Ectodermal cell (in vitro differentiated cells): ENCODE data around the gene OPRL1.

Experiments
- H3K27ac ChIP-seq: 2 replicates; pipeline ENCODE4 v1.7.0; 2013; ENCODE audit warnings: mild to moderate bottlenecking, low read depth, low read length; ENCODE audit not compliant: insufficient read depth, poor library complexity, severe bottlenecking
- H3K27me3 ChIP-seq: 2 replicates; pipeline ENCODE4 v1.7.0; 2013; ENCODE audit warnings: mild to moderate bottlenecking, low read length; ENCODE audit not compliant: insufficient read depth, control insufficient read depth, poor library complexity, severe bottlenecking
- H3K36me3 ChIP-seq: one replicate; pipeline ENCODE4 v1.7.0; 2013; ENCODE audit warnings: low read length; ENCODE audit not compliant: control insufficient read depth, insufficient read depth
- H3K4me1 ChIP-seq: one replicate; pipeline ENCODE4 v1.7.0; 2013; ENCODE audit warnings: low read length; ENCODE audit not compliant: control insufficient read depth, insufficient read depth
- H3K4me3 ChIP-seq: 2 replicates; pipeline ENCODE4 v1.7.0; 2013; ENCODE audit warnings: low read depth, low read length, control low read depth; ENCODE audit not compliant: insufficient read depth
- H3K9me3 ChIP-seq: 2 replicates; pipeline ENCODE4 v1.7.0; 2013; ENCODE audit warnings: mild to moderate bottlenecking, low read length, moderate library complexity; ENCODE audit not compliant: control insufficient read depth
- WGBS, 2 experiments: methylation state at CpG; one replicate each; pipeline ENCODE4 v1.1.7; 2013; ENCODE audit warnings: missing lambda C conversion rate in 2 of 2; 5-methylcytosine and 5-hydroxymethylcytosine counted together

Gene OPRL1

DNA sequence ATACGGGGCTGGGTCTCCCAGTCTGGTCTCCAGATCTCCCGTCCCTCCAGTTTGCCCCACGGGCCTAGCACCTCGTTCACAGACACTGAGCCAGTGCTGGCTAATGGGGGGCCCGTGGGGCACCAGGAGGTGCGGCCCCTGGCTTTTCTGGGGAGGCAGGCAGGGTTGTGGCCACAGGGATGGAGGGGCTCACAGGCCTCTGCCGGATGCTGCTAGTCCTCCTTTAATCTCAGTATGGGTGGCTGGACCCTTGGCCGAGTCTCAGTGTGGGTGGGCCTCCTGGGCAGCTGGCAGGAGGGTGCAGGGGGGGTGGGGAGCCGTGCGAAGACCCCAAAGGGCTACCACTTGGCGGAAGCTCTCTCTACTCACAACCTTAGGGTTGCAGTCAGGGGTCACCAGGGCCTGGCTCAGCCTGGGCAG is 28.8 kb upstream of the OPRL1 start:
- no peaks in the 10 kb centered on the region for H3K36me3 ChIP-seq
- no peak overlapping the region for H3K27ac ChIP-seq
- peaks cover 64% of the 10 kb centered on the region for H3K27me3 ChIP-seq
- WGBS, 2 experiments = 93% methylated on average over 11 of the region's 11 CpGs
- H3K9me3 ChIP-seq = no peaks in the 10 kb centered on the region
- H3K4me1 ChIP-seq = peaks cover 13% of the 10 kb centered on the region
- H3K4me3 ChIP-seq = no peak overlapping the region

GRCh38 chr20:64051561-64052325 is 28.1 kb upstream of the OPRL1 start:
- no peaks in the 10 kb centered on the region for H3K36me3 ChIP-seq
- no peak overlapping the region for H3K4me3 ChIP-seq
- no peak overlapping the region for H3K27ac ChIP-seq
- no peaks in the 10 kb centered on the region for H3K9me3 ChIP-seq
- 91 to 93% methylated on average over 15 of the region's 15 CpGs for WGBS, 2 experiments
- H3K4me1 ChIP-seq = peaks cover 13% of the 10 kb centered on the region
- H3K27me3 ChIP-seq = peaks cover 57% of the 10 kb centered on the region

- H3K9me3 ChIP-seq = no peaks in the 10 kb centered on the region
- H3K36me3 ChIP-seq = no peaks in the 10 kb centered on the region
- no peak overlapping the region for H3K27ac ChIP-seq
- peaks cover 13% of the 10 kb centered on the region for H3K4me1 ChIP-seq
- H3K4me3 ChIP-seq = no peak overlapping the region
- H3K27me3 ChIP-seq = peaks cover 51% of the 10 kb centered on the region
- 89 to 91% methylated on average over 10 of the region's 10 CpGs for WGBS, 2 experiments
Measured at GRCh38 chr20:64052326-64052722, 27.6 kb upstream of the OPRL1 start.

DNA sequence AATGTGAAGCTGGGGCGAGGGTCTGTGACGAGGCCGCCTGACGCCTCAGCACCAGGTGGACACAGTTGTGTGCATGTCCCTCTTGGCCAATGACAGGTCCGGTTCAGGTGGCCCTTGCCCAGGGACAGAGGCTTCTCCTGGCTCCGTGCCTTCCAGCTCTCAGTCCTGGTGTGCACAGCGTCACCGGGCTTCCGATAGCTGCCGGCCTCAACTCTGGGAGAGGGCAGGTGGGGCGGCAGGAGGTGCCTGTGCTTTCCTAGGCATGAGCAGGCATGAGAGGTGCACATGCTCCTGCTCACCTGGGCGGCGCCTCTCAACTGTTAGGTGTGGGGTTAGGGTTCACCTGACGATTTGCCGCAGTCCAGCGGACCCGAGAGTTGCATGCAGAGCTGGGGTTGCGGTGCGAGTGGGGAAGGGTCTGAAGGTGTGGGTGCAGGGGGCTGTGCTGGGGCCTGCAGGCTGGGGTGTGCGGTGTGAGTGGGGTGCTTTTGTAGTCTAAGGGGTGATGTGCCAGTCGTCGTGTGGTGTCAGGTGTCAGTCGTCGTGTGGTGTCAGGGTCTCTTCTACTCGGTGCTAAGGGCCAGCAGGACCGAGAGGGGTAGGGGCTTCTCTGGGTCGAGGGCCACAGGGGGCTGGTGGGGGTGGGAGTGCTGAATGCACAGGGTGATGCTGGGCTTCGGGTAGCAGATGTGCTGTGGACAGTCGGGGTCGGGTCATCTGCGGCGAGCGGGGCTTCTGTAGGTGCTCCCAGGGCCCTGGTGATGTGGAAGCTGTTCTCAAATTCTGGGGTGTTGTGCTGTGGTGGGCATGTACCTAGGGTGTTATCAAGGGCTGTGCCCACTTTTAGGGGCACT is 26.7 kb upstream of the OPRL1 start:
- WGBS, 2 experiments = 88 to 89% methylated on average over 33 of the region's 33 CpGs
- H3K4me1 ChIP-seq = peaks cover 13% of the 10 kb centered on the region
- no peak overlapping the region for H3K4me3 ChIP-seq
- no peaks in the 10 kb centered on the region for H3K36me3 ChIP-seq
- H3K27ac ChIP-seq = no peak overlapping the region
- H3K9me3 ChIP-seq = no peaks in the 10 kb centered on the region
- peaks cover 42% of the 10 kb centered on the region for H3K27me3 ChIP-seq

GRCh38 chr20:64053841-64054661 is 25.8 kb upstream of the OPRL1 start:
- Histone ChIP-seq H3K27me3 (peaks cover 34% of the 10 kb centered on the region), H3K4me1 (peaks cover 13% of the 10 kb centered on the region), H3K27ac (no peak overlapping the region), H3K9me3 (no peaks in the 10 kb centered on the region), H3K4me3 (no peak overlapping the region), H3K36me3 (no peaks in the 10 kb centered on the region)
- 53 to 57% methylated on average over 17 of the region's 17 CpGs for WGBS, 2 experiments

DNA sequence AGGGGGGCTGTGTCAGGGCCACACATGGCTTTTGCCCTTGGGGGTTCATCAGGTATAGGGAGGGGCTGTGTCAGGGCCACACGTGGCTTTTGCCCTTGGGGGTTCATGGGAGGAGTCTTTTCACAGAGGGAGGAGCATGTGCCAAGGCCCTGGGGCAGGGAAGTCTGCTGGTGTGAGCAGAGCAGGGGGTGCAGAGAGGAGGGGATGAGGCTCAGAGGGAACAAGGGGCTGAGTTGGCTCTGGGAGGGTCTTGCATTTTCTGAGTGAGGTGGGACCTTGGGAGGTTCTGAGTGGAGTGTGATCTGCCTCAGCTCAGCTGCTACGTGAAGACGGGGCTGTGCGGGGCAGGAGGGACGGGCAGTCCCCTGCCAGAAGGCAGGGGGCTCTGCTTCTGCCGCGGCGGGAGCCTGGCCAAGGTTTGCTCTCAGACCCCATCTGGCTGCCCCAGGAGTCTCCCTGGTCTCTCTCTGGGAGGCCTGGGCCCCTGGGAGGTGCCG is 24.4 kb upstream of the OPRL1 start:
- H3K9me3 ChIP-seq = no peaks in the 10 kb centered on the region
- peaks cover 20% of the 10 kb centered on the region for H3K27me3 ChIP-seq
- WGBS, 2 experiments = 86 to 87% methylated on average over 9 of the region's 9 CpGs
- H3K4me1 ChIP-seq = peaks cover 10% of the 10 kb centered on the region
- no peak overlapping the region for H3K27ac ChIP-seq
- H3K4me3 ChIP-seq = no peak overlapping the region
- H3K36me3 ChIP-seq = no peaks in the 10 kb centered on the region

- H3K27ac ChIP-seq = no peak overlapping the region
- no peaks in the 10 kb centered on the region for H3K36me3 ChIP-seq
- no peaks in the 10 kb centered on the region for H3K9me3 ChIP-seq
- peaks cover 14% of the 10 kb centered on the region for H3K27me3 ChIP-seq
- 82 to 84% methylated on average over 22 of the region's 22 CpGs for whole genome bisulfite sequencing, 2 experiments
- H3K4me1 ChIP-seq = peaks cover 10% of the 10 kb centered on the region
- no peak overlapping the region for H3K4me3 ChIP-seq
Measured at GRCh38 chr20:64055893-64056638, 23.8 kb upstream of the OPRL1 start.

- H3K9me3 ChIP-seq = no peaks in the 10 kb centered on the region
- no peak overlapping the region for H3K27ac ChIP-seq
- peaks cover 9% of the 10 kb centered on the region for H3K27me3 ChIP-seq
- H3K4me3 ChIP-seq = no peak overlapping the region
- H3K4me1 ChIP-seq = peaks cover 10% of the 10 kb centered on the region
- no peaks in the 10 kb centered on the region for H3K36me3 ChIP-seq
- WGBS, 2 experiments = 80 to 86% methylated on average over 7 of the region's 7 CpGs
Measured at GRCh38 chr20:64056639-64056888, 23.3 kb upstream of the OPRL1 start.

DNA sequence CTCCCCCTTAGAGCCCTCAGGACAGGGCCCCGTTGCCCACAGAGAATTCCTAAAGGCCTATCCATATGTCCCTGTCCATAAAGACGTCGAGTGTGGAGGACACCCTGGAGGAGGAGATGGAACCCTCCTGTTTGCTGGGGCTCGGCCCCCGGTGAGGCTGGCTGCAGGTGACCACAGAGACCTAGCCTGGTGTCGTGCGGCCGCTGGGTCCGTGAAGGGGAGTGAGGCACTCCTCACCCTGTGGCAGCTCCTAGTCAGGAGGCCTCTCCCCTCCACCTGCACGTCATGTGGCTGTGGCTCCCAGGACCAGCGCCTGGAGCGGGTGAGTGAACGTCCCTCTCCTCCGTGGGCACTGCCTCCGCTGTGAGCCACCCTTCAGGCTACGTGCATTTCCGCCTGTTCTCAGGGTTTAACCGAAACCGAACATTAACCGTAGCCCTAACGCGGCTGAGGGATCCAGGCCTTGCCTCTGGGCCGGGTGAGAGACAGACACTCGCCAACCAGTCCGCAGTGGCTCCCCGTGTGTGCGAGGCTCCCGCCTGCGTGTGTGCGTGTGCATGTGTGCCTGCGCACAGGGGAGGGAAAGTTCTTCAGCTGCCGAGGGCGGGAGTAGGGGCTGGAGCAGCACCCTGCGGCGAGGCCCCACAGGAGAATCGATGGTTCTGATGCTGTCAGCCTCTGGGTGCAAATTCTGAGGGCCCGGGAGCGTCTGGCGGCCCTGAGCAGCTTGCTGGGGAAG is 22.8 kb upstream of the OPRL1 start:
- no peak overlapping the region for H3K27ac ChIP-seq
- peaks cover 6% of the 10 kb centered on the region for H3K27me3 ChIP-seq
- no peak overlapping the region for H3K4me3 ChIP-seq
- H3K4me1 ChIP-seq = peaks cover 10% of the 10 kb centered on the region
- H3K36me3 ChIP-seq = no peaks in the 10 kb centered on the region
- H3K9me3 ChIP-seq = no peaks in the 10 kb centered on the region
- WGBS, 2 experiments = 83 to 84% methylated on average over 39 of the region's 39 CpGs
